Measurements from ENCODE around the gene PGC.
A peak's percentile ranks its signal among the peaks of the same experiment; 100 is the strongest.

The PGC gene

GRCh38 chr6:41747256-41748101, at the start of gene PGC:
TSS of gene PGC (minus strand) at chr6:41747397. CDS start at chr6:41747334, 63 bp downstream.
- H3K4me3 ChIP-seq (ENCODE audit: low read depth, low read length): no peak within 1 kb of the TSS
- no peak for DNase-seq (ENCODE audit: low read depth)
- no peak for TF ChIP-seq POLR2A (IDR thresholded peaks at IDR 0.05; ENCODE audit: extremely low read depth, insufficient read length)
- no peak for TF ChIP-seq MAX (IDR thresholded peaks at IDR 0.05; ENCODE audit: low read depth, low read length)
- TF ChIP-seq CTCF (IDR thresholded peaks at IDR 0.05; ENCODE audit: low read depth, low read length): no peak
- TF ChIP-seq MYC (IDR thresholded peaks at IDR 0.05; ENCODE audit: low read depth, low read length): no peak

- no peak for DNase-seq (ENCODE audit: low read depth)
Measured at GRCh38 chr6:41796474-41796873, 49.3 kb upstream of the PGC start.

GRCh38 chr6:41791984-41792383, 44.8 kb upstream of the PGC start:
- no peak overlapping the region for H3K4me3 ChIP-seq (ENCODE audit: low read depth, low read length)
- TF ChIP-seq MYC (IDR thresholded peaks at IDR 0.05; ENCODE audit: low read depth, low read length) (no peak), POLR2A (IDR thresholded peaks at IDR 0.05; ENCODE audit: extremely low read depth, insufficient read length) (no peak), CTCF (IDR thresholded peaks at IDR 0.05; ENCODE audit: low read depth, low read length) (no peak), MAX (IDR thresholded peaks at IDR 0.05; ENCODE audit: low read depth, low read length) (no peak)
- no peak for DNase-seq (ENCODE audit: low read depth)

More at GRCh38 chr6:41796474-41796873, 49.3 kb upstream of the PGC start:
- H3K4me3 ChIP-seq (ENCODE audit: low read depth, low read length): no peak overlapping the region
- TF ChIP-seq MAX (IDR thresholded peaks at IDR 0.05; ENCODE audit: low read depth, low read length): no peak

- no peak overlapping the region for H3K4me3 ChIP-seq (ENCODE audit: low read depth, low read length)
- DNase-seq (ENCODE audit: low read depth): no peak
- TF ChIP-seq MAX (IDR thresholded peaks at IDR 0.05; ENCODE audit: low read depth, low read length): no peak
- no peak for TF ChIP-seq CTCF (IDR thresholded peaks at IDR 0.05; ENCODE audit: low read depth, low read length)
- no peak for TF ChIP-seq MYC (IDR thresholded peaks at IDR 0.05; ENCODE audit: low read depth, low read length)
- TF ChIP-seq POLR2A (IDR thresholded peaks at IDR 0.05; ENCODE audit: extremely low read depth, insufficient read length): no peak
Measured at GRCh38 chr6:41791305-41791704, 44.1 kb upstream of the PGC start.

GRCh38 chr6:41790045-41790444, 42.8 kb upstream of the PGC start:
- peak overlapping the region; percentile 12 for H3K4me3 ChIP-seq (ENCODE audit: low read depth, low read length)
- TF ChIP-seq MAX (IDR thresholded peaks at IDR 0.05; ENCODE audit: low read depth, low read length): no peak
- no peak for TF ChIP-seq CTCF (IDR thresholded peaks at IDR 0.05; ENCODE audit: low read depth, low read length)
- no peak for TF ChIP-seq POLR2A (IDR thresholded peaks at IDR 0.05; ENCODE audit: extremely low read depth, insufficient read length)
- DNase-seq (ENCODE audit: low read depth): no peak

GRCh38 chr6:41789390-41789724, 42.2 kb upstream of the PGC start:
- TF ChIP-seq MAX (IDR thresholded peaks at IDR 0.05; ENCODE audit: low read depth, low read length) (no peak), POLR2A (IDR thresholded peaks at IDR 0.05; ENCODE audit: extremely low read depth, insufficient read length) (no peak), CTCF (IDR thresholded peaks at IDR 0.05; ENCODE audit: low read depth, low read length) (no peak), MYC (IDR thresholded peaks at IDR 0.05; ENCODE audit: low read depth, low read length) (no peak)
- H3K4me3 ChIP-seq (ENCODE audit: low read depth, low read length): peak overlapping the region; percentile 41
- DNase-seq (ENCODE audit: low read depth): no peak
